ENCODE results near the gene SLC51B. TPM values are rescaled to one million over a fixed set of nuclear protein-coding genes. Genes with fewer than 3 reads are reported as not detected.

Gene SLC51B
- total and polyA plus RNA-seq, 9 of the 15 experiments (the other 6 are each of a cell fraction or from before 2014, with no cell fraction given) = not detected

DNA sequence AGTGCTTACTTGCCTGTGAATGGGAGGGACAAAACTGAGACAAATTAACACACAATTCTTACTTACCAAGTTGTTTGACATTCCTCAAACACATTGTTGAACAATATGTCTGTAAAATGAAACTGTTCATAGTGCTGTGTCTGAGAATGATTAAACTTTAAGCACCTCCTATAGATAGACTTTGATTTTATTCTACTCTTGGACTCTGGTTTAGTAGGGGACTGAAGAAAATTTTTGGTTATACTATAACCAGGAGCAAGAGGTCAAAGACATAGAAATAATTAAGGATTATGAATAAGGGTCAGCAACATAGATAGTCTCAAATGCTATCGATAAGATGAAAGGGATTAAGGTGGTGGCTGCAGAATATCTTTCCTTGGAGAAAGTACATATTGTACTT lies 7.9 kb upstream of the SLC51B start (continued):
- TF ChIP-seq, protein P1, sequence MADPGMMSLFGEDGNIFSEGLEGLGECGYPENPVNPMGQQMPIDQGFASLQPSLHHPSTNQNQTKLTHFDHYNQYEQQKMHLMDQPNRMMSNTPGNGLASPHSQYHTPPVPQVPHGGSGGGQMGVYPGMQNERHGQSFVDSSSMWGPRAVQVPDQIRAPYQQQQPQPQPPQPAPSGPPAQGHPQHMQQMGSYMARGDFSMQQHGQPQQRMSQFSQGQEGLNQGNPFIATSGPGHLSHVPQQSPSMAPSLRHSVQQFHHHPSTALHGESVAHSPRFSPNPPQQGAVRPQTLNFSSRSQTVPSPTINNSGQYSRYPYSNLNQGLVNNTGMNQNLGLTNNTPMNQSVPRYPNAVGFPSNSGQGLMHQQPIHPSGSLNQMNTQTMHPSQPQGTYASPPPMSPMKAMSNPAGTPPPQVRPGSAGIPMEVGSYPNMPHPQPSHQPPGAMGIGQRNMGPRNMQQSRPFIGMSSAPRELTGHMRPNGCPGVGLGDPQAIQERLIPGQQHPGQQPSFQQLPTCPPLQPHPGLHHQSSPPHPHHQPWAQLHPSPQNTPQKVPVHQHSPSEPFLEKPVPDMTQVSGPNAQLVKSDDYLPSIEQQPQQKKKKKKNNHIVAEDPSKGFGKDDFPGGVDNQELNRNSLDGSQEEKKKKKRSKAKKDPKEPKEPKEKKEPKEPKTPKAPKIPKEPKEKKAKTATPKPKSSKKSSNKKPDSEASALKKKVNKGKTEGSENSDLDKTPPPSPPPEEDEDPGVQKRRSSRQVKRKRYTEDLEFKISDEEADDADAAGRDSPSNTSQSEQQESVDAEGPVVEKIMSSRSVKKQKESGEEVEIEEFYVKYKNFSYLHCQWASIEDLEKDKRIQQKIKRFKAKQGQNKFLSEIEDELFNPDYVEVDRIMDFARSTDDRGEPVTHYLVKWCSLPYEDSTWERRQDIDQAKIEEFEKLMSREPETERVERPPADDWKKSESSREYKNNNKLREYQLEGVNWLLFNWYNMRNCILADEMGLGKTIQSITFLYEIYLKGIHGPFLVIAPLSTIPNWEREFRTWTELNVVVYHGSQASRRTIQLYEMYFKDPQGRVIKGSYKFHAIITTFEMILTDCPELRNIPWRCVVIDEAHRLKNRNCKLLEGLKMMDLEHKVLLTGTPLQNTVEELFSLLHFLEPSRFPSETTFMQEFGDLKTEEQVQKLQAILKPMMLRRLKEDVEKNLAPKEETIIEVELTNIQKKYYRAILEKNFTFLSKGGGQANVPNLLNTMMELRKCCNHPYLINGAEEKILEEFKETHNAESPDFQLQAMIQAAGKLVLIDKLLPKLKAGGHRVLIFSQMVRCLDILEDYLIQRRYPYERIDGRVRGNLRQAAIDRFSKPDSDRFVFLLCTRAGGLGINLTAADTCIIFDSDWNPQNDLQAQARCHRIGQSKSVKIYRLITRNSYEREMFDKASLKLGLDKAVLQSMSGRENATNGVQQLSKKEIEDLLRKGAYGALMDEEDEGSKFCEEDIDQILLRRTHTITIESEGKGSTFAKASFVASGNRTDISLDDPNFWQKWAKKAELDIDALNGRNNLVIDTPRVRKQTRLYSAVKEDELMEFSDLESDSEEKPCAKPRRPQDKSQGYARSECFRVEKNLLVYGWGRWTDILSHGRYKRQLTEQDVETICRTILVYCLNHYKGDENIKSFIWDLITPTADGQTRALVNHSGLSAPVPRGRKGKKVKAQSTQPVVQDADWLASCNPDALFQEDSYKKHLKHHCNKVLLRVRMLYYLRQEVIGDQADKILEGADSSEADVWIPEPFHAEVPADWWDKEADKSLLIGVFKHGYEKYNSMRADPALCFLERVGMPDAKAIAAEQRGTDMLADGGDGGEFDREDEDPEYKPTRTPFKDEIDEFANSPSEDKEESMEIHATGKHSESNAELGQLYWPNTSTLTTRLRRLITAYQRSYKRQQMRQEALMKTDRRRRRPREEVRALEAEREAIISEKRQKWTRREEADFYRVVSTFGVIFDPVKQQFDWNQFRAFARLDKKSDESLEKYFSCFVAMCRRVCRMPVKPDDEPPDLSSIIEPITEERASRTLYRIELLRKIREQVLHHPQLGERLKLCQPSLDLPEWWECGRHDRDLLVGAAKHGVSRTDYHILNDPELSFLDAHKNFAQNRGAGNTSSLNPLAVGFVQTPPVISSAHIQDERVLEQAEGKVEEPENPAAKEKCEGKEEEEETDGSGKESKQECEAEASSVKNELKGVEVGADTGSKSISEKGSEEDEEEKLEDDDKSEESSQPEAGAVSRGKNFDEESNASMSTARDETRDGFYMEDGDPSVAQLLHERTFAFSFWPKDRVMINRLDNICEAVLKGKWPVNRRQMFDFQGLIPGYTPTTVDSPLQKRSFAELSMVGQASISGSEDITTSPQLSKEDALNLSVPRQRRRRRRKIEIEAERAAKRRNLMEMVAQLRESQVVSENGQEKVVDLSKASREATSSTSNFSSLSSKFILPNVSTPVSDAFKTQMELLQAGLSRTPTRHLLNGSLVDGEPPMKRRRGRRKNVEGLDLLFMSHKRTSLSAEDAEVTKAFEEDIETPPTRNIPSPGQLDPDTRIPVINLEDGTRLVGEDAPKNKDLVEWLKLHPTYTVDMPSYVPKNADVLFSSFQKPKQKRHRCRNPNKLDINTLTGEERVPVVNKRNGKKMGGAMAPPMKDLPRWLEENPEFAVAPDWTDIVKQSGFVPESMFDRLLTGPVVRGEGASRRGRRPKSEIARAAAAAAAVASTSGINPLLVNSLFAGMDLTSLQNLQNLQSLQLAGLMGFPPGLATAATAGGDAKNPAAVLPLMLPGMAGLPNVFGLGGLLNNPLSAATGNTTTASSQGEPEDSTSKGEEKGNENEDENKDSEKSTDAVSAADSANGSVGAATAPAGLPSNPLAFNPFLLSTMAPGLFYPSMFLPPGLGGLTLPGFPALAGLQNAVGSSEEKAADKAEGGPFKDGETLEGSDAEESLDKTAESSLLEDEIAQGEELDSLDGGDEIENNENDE (IDR thresholded peaks at IDR 0.05; ENCODE audit: low read depth, low read length) = no peak
- TF ChIP-seq PHB (CRISPR knock-in tag; IDR thresholded peaks at IDR 0.05) (no peak), ELK3 (CRISPR knock-in tag; IDR thresholded peaks at IDR 0.05) (no peak), ZEB2 (IDR thresholded peaks at IDR 0.05) (no peak), NRF1 (conservative IDR thresholded peaks at IDR 0.05 in 1 of 2, IDR thresholded peaks at IDR 0.05 in 1 of 2) (no peak), GTF2E2 (tag; IDR thresholded peaks at IDR 0.05) (no peak), MBD2 (IDR thresholded peaks at IDR 0.05; ENCODE audit: borderline replicate concordance, low read depth) (no peak), ZNF408 (CRISPR knock-in tag; IDR thresholded peaks at IDR 0.05; ENCODE audit: low read depth) (no peak), ELF1 (tag; IDR thresholded peaks at IDR 0.05) (no peak), THRAP3 (IDR thresholded peaks at IDR 0.05; ENCODE audit: borderline replicate concordance) (no peak), FUS (optimal IDR thresholded peaks at IDR 0.05; ENCODE audit: low read depth, low read length) (no peak), FOXA1 (IDR thresholded peaks at IDR 0.05; ENCODE audit: borderline replicate concordance) (no peak), RBM14 (IDR thresholded peaks at IDR 0.05; ENCODE audit: borderline replicate concordance, insufficient read depth, low read depth, low read length) (no peak)
- TF ChIP-seq, protein P2, sequence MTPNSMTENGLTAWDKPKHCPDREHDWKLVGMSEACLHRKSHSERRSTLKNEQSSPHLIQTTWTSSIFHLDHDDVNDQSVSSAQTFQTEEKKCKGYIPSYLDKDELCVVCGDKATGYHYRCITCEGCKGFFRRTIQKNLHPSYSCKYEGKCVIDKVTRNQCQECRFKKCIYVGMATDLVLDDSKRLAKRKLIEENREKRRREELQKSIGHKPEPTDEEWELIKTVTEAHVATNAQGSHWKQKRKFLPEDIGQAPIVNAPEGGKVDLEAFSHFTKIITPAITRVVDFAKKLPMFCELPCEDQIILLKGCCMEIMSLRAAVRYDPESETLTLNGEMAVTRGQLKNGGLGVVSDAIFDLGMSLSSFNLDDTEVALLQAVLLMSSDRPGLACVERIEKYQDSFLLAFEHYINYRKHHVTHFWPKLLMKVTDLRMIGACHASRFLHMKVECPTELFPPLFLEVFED (CRISPR knock-in tag; conservative IDR thresholded peaks at IDR 0.05) = no peak
